Embryonic facial prominence (tissue), 1 donor: Measurements from ENCODE around the gene LTB4R.

Source experiments
- DNase-seq: peaks from one replicate; pipeline ENCODE4 v3.0.0-alpha.2; 2016; ENCODE audit errors: extremely low spot score

Gene LTB4R

GRCh38 chr14:24310646-24311604, at the start of gene LTB4R:
Gene LTB4R, plus strand, starts transcription at chr14:24311502. Its CDS starts 4,150 bp downstream, at chr14:24315652.
- DNase-seq: peak; percentile 46

GRCh38 chr14:24261969-24262327, 49.4 kb upstream of the LTB4R start:
- DNase-seq: no peak

- no peak for DNase-seq
Measured at GRCh38 chr14:24262821-24263733, 48.2 kb upstream of the LTB4R start, which contains the start of gene TGM1. Gene TGM1, minus strand, starts transcription at chr14:24263177. Its CDS starts 825 bp downstream, at chr14:24262352.

- no peak for DNase-seq
Measured at GRCh38 chr14:24263848-24264247, 47.5 kb upstream of the LTB4R start.

GRCh38 chr14:24264298-24264697, 47.0 kb upstream of the LTB4R start:
- DNase-seq: no peak

GRCh38 chr14:24266344-24267244, 44.7 kb upstream of the LTB4R start:
- no peak for DNase-seq

GRCh38 chr14:24267516-24267915, 43.8 kb upstream of the LTB4R start:
- no peak for DNase-seq

- no peak for DNase-seq
Measured at GRCh38 chr14:24268225-24268624, 43.1 kb upstream of the LTB4R start.

GRCh38 chr14:24269368-24269767, 41.9 kb upstream of the LTB4R start:
- DNase-seq: no peak

- DNase-seq: no peak
Measured at GRCh38 chr14:24269910-24270536, 41.3 kb upstream of the LTB4R start.

GRCh38 chr14:24270537-24271133, 40.7 kb upstream of the LTB4R start:
- no peak for DNase-seq

- DNase-seq: peak; percentile 84
Measured at GRCh38 chr14:24271134-24271833, 40.0 kb upstream of the LTB4R start, which contains the start of gene RABGGTA. Gene RABGGTA, minus strand, starts transcription at chr14:24271597. Its CDS starts 482 bp downstream, at chr14:24271115.

- DNase-seq: no peak
Measured at GRCh38 chr14:24271834-24272263, 39.5 kb upstream of the LTB4R start.

GRCh38 chr14:24272467-24272866, 38.8 kb upstream of the LTB4R start:
- DNase-seq: no peak

- no peak for DNase-seq
Measured at GRCh38 chr14:24273422-24273998, 37.8 kb upstream of the LTB4R start.

GRCh38 chr14:24274101-24274543, 37.2 kb upstream of the LTB4R start:
- no peak for DNase-seq

GRCh38 chr14:24277071-24277470, 34.2 kb upstream of the LTB4R start:
- DNase-seq: no peak

GRCh38 chr14:24277606-24278321, 33.5 kb upstream of the LTB4R start:
- no peak for DNase-seq
